Placental pericyte (primary cell): ENCODE results near the gene CD2AP. TPM values are rescaled to one million over a fixed set of nuclear protein-coding genes. Genes with fewer than 3 reads are reported as not detected.

Experiments
- small RNA-seq: library from RNA; depleted of rRNA; stranded (forward); fragments of <200 nt; gene quantifications from one replicate; pipeline ENCODE3, GENCODE V24; 2012; ENCODE audit warnings: low replicate concordance
- total RNA-seq: library from RNA; depleted of rRNA; stranded (reverse); fragments of >200 nt; gene quantifications from 2 replicates; pipeline ENCODE4 v1.2.3, GENCODE V29; 2012

CD2AP gene, protein sequence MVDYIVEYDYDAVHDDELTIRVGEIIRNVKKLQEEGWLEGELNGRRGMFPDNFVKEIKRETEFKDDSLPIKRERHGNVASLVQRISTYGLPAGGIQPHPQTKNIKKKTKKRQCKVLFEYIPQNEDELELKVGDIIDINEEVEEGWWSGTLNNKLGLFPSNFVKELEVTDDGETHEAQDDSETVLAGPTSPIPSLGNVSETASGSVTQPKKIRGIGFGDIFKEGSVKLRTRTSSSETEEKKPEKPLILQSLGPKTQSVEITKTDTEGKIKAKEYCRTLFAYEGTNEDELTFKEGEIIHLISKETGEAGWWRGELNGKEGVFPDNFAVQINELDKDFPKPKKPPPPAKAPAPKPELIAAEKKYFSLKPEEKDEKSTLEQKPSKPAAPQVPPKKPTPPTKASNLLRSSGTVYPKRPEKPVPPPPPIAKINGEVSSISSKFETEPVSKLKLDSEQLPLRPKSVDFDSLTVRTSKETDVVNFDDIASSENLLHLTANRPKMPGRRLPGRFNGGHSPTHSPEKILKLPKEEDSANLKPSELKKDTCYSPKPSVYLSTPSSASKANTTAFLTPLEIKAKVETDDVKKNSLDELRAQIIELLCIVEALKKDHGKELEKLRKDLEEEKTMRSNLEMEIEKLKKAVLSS
- 17.5 and 29.5 TPM in 2 replicates for total RNA-seq

DNA sequence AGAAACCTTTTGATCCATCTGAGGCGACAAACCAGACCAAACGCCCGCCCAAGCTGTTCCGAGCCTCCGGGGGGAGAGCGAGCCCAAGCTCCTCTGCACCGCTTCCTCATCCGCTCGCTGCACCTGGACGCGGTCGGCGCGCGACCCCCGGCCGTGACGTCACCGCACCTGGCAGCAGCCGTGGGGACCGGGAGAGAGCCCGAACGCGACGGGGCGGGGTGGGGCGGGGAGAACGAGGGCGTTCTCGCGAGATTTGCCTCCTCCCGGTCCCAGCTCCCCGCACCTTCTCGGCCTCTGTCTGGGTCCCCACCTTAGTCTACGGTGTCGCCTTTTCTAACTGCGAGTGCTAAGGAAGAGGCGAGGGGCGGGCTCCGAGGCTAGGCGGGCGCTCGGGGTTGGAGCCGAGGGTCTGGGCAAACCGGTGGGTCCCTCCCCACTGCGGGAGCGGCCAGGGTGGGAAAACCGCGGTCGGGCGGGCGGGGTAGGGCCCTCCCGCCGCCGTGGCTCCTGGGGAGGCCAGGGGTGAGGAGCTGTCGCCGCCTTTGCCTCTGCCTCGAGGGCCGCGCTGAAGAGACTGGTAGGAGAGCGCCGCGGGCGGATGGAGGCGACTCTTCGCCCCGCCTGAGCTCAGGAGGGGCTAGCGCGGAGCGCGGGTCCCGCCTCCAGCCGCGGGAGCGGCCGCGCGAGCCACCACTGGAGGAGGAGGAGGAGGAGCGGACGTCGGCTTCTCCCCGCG lies at the start of gene CD2AP:
Gene CD2AP, plus strand, starts transcription at position 293 of the 736 bp plus-strand sequence. CDS start 456 bp downstream, outside the sequence.

Small RNA genes lying within 50 kb of the gene (small RNA-seq; reads per million reads assigned to genes)
- gene RF00019 = not detected

Other genes with a start within 250 kb of the CD2AP start
- gene TNFRSF21, start 167.9 kb upstream of the CD2AP start, total RNA-seq = 76.2 and 176 TPM in 2 replicates
- gene ADGRF4, start 220.8 kb downstream of the CD2AP start, total RNA-seq = 0.22 and 0.29 TPM in 2 replicates